Muscle layer of colon (tissue), 2 donors: ENCODE data around the gene SMIM28.

Experiments used
- H3K27ac ChIP-seq: one replicate; pipeline ENCODE4 v1.7.0; 2013; ENCODE audit warnings: low read depth, mild to moderate bottlenecking, low read length, moderate library complexity
- H3K27me3 ChIP-seq, 2 donors: one replicate each; pipeline ENCODE4 v1.7.0; 2013; ENCODE audit warnings: low read length in 2 of 2, mild to moderate bottlenecking in 2 of 2; ENCODE audit not compliant: insufficient read depth in 2 of 2, control insufficient read depth in 1 of 2
- H3K36me3 ChIP-seq: one replicate; pipeline ENCODE4 v1.7.0; 2013; ENCODE audit warnings: mild to moderate bottlenecking, low read length; ENCODE audit not compliant: insufficient read depth
- H3K4me1 ChIP-seq: one replicate; pipeline ENCODE4 v1.7.0; 2013; ENCODE audit warnings: mild to moderate bottlenecking, low read length; ENCODE audit not compliant: insufficient read depth
- H3K4me3 ChIP-seq, 2 donors: one replicate each; pipeline ENCODE4 v1.7.0; 2013; ENCODE audit warnings: low read length in 2 of 2, low read depth in 1 of 2, mild to moderate bottlenecking in 1 of 2, moderate library complexity in 1 of 2
- H3K9ac ChIP-seq: one replicate; pipeline ENCODE4 v1.7.0; 2013; ENCODE audit warnings: low read length
- H3K9me3 ChIP-seq: one replicate; pipeline ENCODE4 v1.7.0; 2013; ENCODE audit warnings: mild to moderate bottlenecking, low read length
- donor health status: abdominal sarcoma.
- donor health status: Adenocarcinoma of cecum.

Gene SMIM28

GRCh38 chr6:138374815-138375214 is 2.9 kb upstream of the SMIM28 start:
- Histone ChIP-seq H3K27me3 (no peaks in the 10 kb centered on the region), H3K9me3 (no peaks in the 10 kb centered on the region), H3K4me1 (no peaks in the 10 kb centered on the region), H3K27ac (no peak overlapping the region), H3K9ac (no peak overlapping the region), H3K36me3 (no peaks in the 10 kb centered on the region), H3K4me3 (no peak overlapping the region)

- Histone ChIP-seq H3K36me3 (no peaks in the 10 kb centered on the region), H3K27me3 (no peaks in the 10 kb centered on the region), H3K27ac (no peak overlapping the region), H3K9me3 (no peaks in the 10 kb centered on the region), H3K9ac (no peak overlapping the region), H3K4me3 (no peak overlapping the region), H3K4me1 (no peaks in the 10 kb centered on the region)
Observed at GRCh38 chr6:138377042-138377441, 663 bp upstream of the SMIM28 start.

GRCh38 chr6:138378463-138378862 is 758 bp downstream of the SMIM28 start:
- H3K4me3 ChIP-seq, result no peak overlapping the region
- H3K9ac ChIP-seq, result no peak overlapping the region
- no peaks in the 10 kb centered on the region for H3K4me1 ChIP-seq
- H3K9me3 ChIP-seq, result no peaks in the 10 kb centered on the region
- H3K27ac ChIP-seq, result no peak overlapping the region
- no peaks in the 10 kb centered on the region for H3K36me3 ChIP-seq
- no peaks in the 10 kb centered on the region for H3K27me3 ChIP-seq

- no peak overlapping the region for H3K9ac ChIP-seq
- no peaks in the 10 kb centered on the region for H3K4me1 ChIP-seq
- no peaks in the 10 kb centered on the region for H3K36me3 ChIP-seq
- H3K27ac ChIP-seq, result no peak overlapping the region
- no peak overlapping the region for H3K4me3 ChIP-seq
- no peaks in the 10 kb centered on the region for H3K9me3 ChIP-seq
- no peaks in the 10 kb centered on the region for H3K27me3 ChIP-seq
Observed at GRCh38 chr6:138382498-138383265, 5.0 kb downstream of the SMIM28 start.

GRCh38 chr6:138383776-138384175 is 6.1 kb downstream of the SMIM28 start:
- Histone ChIP-seq H3K27me3 (no peaks in the 10 kb centered on the region), H3K4me3 (no peak overlapping the region), H3K9ac (no peak overlapping the region), H3K9me3 (no peaks in the 10 kb centered on the region), H3K4me1 (no peaks in the 10 kb centered on the region), H3K27ac (no peak overlapping the region), H3K36me3 (no peaks in the 10 kb centered on the region)

DNA sequence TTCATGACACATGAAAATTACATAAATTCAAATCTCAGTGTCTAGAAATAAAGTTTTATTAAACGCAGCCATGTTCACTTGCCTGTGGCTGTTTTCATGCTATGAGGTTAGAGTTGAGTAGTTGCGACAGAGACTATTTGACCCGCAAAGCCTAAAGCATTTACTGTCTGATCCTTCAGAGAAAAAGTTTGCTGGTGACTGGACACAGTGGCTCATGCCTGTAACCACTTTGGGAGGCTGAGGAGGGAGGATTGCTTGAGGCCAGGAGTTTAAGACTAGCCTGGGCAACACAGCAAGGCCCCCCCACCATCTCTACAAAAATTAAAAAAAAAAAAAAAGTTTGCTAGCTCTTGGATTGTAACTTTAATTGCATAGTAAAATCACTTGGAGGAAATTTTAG is 9.2 kb downstream of the SMIM28 start:
- Histone ChIP-seq H3K36me3 (no peaks in the 10 kb centered on the region), H3K9me3 (no peaks in the 10 kb centered on the region), H3K4me3 (no peak overlapping the region), H3K27me3 (no peaks in the 10 kb centered on the region), H3K9ac (no peak overlapping the region), H3K4me1 (no peaks in the 10 kb centered on the region), H3K27ac (no peak overlapping the region)

DNA sequence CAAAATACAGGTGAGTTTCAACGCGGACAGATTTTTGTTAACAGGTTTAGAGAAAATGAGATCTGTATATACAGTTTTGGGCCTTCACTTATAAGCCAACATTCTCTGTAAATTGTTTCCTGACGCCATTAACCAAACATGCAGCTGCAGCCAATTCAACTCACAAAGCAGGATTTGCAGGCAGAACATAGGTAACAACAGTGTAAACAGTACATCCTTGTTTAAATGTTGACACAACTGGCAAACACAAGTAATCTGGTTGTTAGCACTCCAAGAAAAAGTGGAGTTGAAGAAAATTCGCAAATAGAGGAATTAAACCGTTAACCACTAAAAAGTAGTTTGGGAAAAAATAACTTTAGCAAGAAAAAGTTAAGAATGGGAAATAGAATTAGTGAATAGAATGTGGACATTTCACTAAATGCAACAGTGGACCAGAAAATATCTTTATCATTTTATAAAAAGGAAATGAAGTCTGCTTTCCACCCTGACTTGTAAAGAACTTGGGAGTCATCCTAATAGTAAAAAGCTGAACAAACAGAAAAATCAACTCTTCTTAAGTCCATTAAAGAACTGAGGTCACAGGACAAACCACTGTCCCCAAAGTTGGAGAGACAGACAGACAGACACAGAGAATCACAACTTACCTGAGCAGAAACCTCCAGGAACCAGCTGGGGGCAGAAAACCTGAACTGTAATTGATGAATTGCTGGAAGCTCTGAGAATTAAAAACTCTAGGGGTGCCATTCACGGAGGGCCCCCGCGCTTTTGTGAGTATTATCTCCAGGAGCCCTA is 10.1 kb downstream of the SMIM28 start:
- no peaks in the 10 kb centered on the region for H3K27me3 ChIP-seq
- H3K4me1 ChIP-seq, result no peaks in the 10 kb centered on the region
- no peaks in the 10 kb centered on the region for H3K9me3 ChIP-seq
- H3K9ac ChIP-seq, result no peak overlapping the region
- no peak overlapping the region for H3K4me3 ChIP-seq
- no peaks in the 10 kb centered on the region for H3K36me3 ChIP-seq
- H3K27ac ChIP-seq, result no peak overlapping the region

DNA sequence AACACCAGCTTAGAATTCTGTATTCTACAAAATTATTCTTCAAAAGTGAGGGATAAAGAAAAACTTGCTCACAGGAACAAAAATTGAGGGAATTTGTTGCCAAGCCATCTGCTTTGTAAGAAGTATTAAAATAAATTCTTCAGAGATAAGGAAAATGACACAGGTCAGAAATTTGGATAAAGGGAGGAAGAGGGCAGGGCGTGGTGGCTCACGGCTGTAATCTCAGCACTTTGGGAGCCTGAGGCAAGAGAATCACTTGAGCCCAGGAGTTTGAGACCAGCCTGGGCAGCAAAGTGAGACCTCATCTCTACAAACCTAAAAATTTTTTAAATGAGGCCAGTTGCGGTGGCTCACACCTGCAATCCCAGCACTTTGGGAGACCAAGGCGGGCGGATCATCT is 11.8 kb downstream of the SMIM28 start:
- Histone ChIP-seq H3K4me3 (no peak overlapping the region), H3K9me3 (no peaks in the 10 kb centered on the region), H3K27me3 (no peaks in the 10 kb centered on the region), H3K36me3 (no peaks in the 10 kb centered on the region), H3K4me1 (no peaks in the 10 kb centered on the region), H3K27ac (no peak overlapping the region), H3K9ac (no peak overlapping the region)

DNA sequence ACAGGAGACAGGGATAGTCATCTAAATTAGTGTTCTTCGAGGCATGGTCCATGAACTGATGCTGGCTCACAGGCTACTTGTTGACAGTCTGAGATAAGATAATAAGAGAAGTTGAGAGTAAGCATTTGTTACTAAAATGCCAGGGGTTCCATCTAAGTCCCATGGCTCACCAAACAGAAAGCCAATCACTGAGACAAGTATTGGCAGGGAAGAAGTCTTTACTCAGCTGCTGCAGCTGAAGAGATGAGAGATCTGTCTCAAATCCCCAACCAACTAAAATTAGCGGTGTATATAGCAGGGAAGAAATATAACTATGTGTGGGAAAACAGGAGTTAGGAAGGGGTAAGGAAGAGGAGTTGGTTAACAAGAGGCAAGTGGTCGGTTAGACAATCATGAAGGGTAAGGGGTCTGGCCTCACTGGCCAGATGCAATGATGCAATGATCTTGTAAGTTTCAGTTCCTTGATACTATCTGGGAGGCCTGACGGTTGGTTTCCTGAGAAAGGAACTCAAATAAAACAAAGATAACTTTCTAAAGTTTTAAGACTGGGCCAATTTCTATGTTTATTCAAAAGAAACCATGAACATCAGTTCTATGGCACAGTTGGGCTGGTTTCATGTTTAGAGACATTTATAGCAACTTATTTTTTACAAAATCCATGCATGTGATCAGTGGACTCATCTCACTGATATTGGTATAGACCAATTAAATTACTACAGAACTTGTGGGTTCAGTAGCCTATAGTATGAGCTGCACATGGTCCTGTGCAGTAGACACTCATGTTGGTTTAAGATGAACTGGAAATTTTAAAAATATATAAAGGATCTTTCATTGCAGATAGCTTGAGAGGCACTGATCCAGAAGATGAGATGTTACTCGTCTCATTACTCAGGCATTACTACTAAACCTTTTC is 16.4 kb downstream of the SMIM28 start:
- Histone ChIP-seq H3K9me3 (no peaks in the 10 kb centered on the region), H3K27me3 (no peaks in the 10 kb centered on the region), H3K27ac (no peak overlapping the region), H3K9ac (no peak overlapping the region), H3K36me3 (no peaks in the 10 kb centered on the region), H3K4me1 (no peaks in the 10 kb centered on the region), H3K4me3 (no peak overlapping the region)

GRCh38 chr6:138396709-138397108 is 19.0 kb downstream of the SMIM28 start:
- Histone ChIP-seq H3K4me1 (no peaks in the 10 kb centered on the region), H3K4me3 (no peak overlapping the region), H3K9me3 (no peaks in the 10 kb centered on the region), H3K9ac (no peak overlapping the region), H3K27ac (no peak overlapping the region), H3K36me3 (no peaks in the 10 kb centered on the region), H3K27me3 (no peaks in the 10 kb centered on the region)
